Fibroblast of villous mesenchyme (primary cell): Measurements from ENCODE around the gene SLC30A9. TPM values are rescaled to one million over a fixed set of nuclear protein-coding genes. Genes with fewer than 3 reads are reported as not detected.
A peak's percentile ranks its signal among the peaks of the same experiment; 100 is the strongest.

Source experiments
- DNase-seq: peaks from one replicate; pipeline ENCODE4 v3.0.0-alpha.2; 2010; ENCODE audit warnings: low read depth
- H3K4me3 ChIP-seq: 2 replicates; pipeline ENCODE4 v1.5.1; 2011; ENCODE audit warnings: low read depth, mild to moderate bottlenecking, low read length
- total RNA-seq: library from RNA; depleted of rRNA; stranded (reverse); fragments of >200 nt; gene quantifications from 2 replicates; pipeline ENCODE4 v1.2.3, GENCODE V29; 2012
- TF ChIP-seq, protein P1 (sequence below): IDR thresholded peaks from 2 replicates; pipeline ENCODE4 v1.5.1; 2012; ENCODE audit warnings: low read depth, mild to moderate bottlenecking, low read length; ENCODE audit not compliant: insufficient read depth

Gene SLC30A9
- 72.5 and 85.9 TPM in 2 replicates for total RNA-seq

DNA sequence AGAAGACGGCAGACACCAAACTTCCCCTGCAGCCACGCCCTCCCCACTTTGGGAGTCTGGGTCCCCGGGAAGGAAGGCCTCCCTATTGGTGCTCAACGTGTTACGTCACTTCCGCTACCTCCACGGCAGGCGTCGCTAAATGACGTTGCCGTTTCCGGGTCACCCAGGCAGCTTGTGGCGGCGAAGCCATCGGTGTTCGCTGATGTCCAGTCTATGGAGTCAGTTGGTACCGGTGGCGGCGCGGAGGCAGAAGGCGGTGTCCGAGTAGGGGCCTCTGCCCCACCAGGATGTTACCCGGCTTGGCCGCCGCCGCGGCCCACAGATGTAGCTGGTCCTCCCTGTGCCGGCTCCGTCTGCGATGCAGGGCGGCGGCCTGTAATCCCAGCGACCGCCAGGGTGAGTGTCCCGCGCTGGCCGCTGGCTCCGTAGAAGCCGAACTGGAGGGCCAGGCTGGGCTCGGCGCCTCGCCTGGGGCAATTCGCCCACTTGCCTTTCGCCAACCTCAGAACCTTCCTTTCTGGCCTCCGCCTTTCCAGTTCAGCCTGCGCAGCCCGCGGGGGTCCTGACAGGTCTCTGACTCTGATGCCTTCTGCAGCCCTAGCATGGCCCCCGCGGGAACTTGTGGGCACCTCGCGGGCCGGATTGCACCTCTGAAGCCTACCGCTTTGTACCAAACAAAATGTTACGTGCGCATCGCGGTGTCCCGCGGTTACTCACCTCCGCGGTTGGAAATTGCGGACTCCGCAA is at the start of gene SLC30A9:
Gene SLC30A9 (plus strand): TSS at position 166 of the 747 bp plus-strand sequence. CDS start 122 bp downstream, at position 288.
- TF ChIP-seq, protein P1, sequence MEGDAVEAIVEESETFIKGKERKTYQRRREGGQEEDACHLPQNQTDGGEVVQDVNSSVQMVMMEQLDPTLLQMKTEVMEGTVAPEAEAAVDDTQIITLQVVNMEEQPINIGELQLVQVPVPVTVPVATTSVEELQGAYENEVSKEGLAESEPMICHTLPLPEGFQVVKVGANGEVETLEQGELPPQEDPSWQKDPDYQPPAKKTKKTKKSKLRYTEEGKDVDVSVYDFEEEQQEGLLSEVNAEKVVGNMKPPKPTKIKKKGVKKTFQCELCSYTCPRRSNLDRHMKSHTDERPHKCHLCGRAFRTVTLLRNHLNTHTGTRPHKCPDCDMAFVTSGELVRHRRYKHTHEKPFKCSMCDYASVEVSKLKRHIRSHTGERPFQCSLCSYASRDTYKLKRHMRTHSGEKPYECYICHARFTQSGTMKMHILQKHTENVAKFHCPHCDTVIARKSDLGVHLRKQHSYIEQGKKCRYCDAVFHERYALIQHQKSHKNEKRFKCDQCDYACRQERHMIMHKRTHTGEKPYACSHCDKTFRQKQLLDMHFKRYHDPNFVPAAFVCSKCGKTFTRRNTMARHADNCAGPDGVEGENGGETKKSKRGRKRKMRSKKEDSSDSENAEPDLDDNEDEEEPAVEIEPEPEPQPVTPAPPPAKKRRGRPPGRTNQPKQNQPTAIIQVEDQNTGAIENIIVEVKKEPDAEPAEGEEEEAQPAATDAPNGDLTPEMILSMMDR, result peak; percentile 37
- peak; percentile 95 for DNase-seq
- H3K4me3 ChIP-seq, result peak within 1 kb of the TSS; percentile 86

DNA sequence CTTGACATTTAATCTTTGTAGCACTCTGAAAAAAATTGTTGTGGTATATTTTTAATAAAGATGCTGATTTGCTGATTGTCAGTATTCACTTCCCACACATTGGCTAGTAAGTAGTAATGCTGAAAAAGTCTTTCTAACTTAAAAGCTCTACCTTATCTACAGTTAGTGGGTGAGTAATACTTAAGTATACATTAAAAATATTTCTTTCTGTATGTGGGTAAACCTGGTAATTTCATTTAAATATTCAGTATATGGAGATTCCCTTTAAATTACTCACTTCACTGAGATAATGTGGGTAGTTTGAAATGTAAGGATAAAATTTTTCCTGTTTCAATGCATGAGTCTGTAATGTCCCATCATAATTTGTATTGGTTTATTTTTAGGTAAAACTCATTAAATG is 49.5 kb upstream of the SLC30A9 start:
- TF ChIP-seq, protein P1, result no peak
- DNase-seq, result peak; percentile 10
- no peak overlapping the region for H3K4me3 ChIP-seq

DNA sequence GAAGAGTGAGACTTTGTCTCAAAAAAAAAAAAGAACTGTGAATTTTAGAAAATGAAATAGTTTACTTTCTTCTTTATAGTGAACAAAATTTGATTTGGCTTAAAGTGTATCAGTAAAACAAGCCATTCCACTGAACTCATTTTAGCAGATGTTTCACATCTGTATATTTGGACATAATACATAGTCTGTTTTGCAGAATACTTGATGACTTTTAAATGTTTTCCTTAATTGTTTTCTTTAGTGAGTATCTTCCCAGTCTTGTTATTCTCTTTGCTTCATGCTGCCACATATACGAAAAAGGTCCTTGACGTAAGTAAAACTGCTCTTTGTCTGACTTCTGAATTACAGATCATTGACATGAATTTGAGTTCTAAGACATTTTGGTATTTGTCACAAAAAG is 46.8 kb upstream of the SLC30A9 start:
- TF ChIP-seq, protein P1, result no peak
- no peak overlapping the region for H3K4me3 ChIP-seq
- peak; percentile 12 for DNase-seq

DNA sequence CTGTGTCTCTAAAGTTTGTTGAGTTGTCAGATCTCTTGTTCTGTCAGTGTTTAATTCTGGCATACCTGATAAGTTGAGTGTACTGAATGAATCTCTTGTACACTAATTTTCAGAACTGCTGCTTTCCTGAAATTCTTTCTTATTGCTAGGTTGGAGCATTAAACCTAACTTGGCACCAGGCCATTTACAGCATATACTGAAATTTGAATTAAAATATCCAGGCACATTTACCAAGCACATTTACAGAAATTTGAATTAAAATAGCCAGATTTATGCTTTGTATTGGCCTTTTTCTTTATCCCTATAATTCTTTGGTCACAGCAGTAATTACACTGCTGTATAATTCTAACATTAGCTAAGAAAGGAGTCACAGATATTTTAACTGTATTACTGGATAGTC is 46.2 kb upstream of the SLC30A9 start:
- no peak for DNase-seq
- TF ChIP-seq, protein P1, result no peak
- no peak overlapping the region for H3K4me3 ChIP-seq

DNA sequence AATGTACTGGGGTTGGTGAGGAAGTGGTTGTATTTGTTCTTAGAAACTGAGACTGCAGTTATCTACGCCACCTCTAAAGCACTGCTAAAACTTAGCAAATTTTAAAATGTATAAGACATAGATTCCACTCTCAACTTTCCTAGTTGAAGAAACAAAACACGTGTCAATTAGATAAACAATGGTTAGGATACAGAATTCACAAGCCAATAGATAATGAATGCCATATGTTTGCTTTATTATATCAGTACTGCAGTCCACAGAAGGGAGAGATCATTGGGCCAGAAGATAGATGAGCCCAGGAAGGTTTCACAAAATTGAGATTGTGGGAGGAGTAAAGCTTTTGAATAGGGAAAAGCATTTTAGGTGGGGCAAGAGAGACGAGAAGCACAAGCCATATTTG is 40.8 kb upstream of the SLC30A9 start:
- TF ChIP-seq, protein P1, result no peak
- no peak for DNase-seq
- H3K4me3 ChIP-seq, result no peak overlapping the region

DNA sequence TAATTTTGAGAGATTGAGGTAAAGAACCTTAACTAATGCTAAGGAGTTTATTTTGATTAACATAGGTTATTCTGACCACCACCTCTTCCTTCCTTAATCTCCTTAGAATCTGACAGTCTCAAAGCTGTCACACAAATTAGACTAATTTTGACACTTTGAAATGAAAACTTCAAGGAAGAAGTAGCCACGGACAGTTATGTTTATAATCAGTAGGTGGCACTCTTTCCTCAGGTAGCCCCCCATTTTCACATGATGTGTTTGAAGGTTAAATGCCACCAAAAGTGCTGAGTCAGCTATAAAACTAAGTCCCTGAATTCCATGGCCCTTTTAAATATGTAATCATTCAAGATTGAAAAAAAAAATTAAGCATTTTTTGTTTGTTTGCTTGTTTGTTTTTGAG is 32.7 kb upstream of the SLC30A9 start:
- H3K4me3 ChIP-seq, result no peak overlapping the region
- peak; percentile 23 for DNase-seq
- TF ChIP-seq, protein P1, result peak; percentile 35
